GM04504 (cell line): Measurements from ENCODE around the gene SCTR.

Source experiments
- DNase-seq: peaks from one replicate; pipeline ENCODE4 v3.0.0-alpha.2; 2012; ENCODE audit warnings: low read depth

Gene SCTR

GRCh38 chr2:119429225-119429981, 94.9 kb downstream of the SCTR start:
- DNase-seq = no peak

- no peak for DNase-seq
These were observed 95.6 kb downstream of the SCTR start for GRCh38 chr2:119428488-119429224.

GRCh38 chr2:119427756-119428155, 96.5 kb downstream of the SCTR start:
- DNase-seq = no peak

DNA sequence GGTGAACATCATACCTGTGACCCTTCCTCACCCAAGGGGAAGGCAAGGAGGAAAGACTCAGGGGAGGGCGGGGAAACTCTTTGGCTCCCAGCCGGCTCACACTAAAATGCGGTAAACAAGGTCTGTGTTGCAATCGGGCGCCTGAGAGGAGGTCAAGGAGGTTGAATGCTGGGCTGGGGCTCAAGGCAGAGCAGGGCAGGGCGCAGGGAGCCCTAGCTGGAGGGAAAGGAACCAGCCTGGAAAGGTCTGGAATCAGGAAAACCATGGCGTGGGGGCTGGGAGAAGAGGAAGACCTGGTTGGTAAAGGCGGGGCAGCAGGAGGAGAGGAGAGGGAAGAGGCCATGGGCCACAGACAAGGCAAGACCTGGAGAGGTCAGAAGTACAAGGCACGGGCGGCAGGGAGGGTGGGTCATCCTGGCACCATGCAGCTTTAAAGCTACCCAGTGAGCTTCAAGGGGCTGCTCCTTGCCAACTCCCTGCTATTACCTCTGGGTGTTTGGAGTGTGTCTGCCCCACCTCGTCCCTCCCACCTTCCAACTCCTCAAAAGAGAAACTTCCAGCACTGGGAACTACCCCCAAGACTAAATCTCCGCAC, 97.4 kb downstream of the SCTR start:
- DNase-seq = no peak

DNA sequence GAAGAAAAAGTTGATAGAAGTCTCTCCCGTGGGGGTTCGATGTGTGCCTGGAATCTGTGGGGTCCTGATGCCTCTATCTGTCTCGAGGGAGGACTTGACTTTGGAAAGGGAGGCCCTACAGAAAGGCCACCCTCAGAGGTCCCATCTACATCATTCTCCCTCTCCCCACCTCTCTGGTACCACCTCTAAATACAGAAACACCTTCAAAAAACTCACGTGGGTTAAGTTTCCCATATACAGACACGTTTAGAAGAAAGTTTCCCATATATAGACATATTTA, 97.9 kb downstream of the SCTR start:
- no peak for DNase-seq

DNA sequence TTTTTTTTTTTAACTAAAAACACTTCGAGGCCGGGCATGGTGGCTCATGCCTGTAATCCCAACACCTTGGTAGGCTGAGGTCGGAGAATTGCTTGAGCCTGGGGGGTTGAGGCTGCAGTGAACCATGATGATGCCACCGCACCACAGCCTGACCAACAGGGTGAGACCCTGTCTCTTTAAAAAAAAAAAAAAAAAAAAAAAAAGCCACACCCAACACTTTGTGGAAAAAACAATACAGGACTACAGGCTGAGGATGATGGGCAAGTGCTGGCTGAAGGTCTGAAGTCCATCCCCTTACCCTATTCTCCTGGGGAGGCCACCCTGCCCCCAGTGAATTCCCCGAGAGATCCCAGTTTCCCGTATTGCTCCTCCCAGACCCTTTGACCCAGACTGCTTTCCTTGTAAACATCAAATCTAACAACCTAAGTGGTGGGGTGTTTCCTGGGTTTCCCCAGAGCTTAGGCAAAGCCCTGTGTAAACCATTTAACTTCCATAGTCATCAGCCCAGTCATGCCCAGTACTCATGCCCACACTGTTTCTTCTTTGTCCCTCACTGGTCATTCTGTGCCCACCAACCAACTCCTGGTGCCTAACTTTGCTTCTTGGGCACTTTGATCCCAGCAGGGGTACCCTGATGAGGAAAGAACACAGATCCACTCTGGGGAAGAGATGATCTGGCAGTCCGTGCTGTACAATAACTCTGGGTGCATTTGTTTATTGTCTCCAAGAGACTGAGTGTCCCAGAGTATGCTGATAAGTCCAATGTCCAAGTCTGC, 98.5 kb downstream of the SCTR start:
- DNase-seq = no peak

DNA sequence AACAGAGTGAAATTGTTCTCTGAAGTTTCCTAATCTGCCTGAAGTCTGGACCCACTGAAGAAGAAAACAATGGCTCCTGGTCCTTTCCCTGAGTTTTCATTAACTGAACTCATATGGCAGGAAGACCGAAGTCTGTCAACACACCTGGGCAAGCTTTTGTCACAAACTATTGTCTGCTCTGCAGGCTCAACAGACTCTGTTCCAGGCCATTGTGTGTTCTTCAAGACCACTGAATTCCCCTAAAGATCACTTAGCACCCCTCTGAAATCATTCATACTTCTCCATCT, 99.2 kb downstream of the SCTR start:
- no peak for DNase-seq

DNA sequence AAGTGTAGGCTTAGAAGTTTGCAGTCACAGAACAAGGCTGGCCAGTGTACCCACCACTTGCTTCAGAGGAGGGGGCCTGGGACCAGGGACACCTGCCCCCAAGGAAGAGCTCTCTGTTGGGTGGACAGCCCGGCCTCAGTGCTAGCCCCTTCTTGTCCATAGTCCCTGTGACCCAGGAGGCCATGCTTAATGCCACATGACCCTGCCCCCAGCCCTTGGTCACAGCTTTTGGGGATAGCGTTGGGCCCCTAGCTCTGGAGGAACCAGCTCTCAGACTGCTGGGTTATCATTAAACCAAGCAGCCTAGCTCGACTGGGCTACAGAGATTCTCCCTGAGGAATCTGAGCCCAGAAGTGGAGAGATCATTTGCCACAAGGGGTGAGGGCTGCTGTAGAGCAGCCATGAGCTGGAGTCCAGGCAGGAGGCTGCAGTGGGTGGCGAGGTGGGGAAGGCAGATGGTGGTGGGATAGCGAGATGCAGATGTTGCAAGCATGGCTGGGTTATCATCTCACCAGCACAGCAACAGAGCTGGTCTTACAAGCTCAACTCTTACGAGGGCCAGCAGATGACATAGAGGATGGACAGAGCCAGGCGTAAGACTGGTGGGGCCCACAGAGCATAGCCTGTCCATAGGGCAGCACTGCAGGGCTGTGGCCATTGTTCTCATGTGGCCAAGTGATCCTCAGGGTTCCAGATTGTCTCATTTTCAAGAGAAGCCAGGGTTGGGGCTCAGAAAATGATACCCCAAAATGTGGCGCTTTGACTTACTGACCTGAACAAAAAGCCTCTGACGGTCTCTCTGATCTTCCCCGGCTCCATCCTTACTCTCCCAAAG, 99.8 kb downstream of the SCTR start:
- DNase-seq = no peak

DNA sequence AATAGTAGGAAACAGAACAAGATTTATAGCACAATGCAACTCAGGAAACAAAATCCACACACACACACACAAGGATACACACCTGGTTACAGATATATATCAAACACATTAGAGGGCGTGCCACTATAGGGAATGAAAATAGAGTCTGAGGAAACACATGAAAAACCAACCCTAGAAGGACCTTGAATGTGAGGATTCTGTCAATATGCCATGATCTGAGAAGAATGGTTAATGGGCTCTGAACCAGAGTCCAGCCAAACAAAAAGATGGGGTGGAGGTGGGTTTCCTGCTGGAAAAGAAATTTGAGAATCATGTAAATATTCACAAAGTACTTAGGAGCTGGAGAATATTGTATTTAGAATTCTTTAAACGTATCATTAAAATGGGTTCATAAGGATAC, 100.5 kb downstream of the SCTR start:
- DNase-seq = no peak

DNA sequence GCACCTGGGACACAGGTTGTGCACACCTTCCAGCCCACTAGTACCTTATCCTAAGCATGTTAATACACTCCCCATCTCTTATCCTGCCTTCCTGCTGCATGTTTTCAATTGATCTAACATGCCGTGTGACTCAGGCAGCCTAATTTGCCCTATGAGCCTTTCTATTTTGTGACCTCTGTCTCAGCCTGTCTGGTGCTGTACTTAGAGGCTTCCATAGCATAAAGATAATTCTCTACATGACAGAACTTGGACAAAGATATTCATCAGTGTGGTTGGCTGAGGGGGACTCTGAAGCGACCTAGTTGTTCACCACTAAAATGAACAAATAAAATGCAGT, 101.2 kb downstream of the SCTR start:
- DNase-seq = no peak

- DNase-seq = no peak
These were observed 101.7 kb downstream of the SCTR start for GRCh38 chr2:119422360-119423107.

DNA sequence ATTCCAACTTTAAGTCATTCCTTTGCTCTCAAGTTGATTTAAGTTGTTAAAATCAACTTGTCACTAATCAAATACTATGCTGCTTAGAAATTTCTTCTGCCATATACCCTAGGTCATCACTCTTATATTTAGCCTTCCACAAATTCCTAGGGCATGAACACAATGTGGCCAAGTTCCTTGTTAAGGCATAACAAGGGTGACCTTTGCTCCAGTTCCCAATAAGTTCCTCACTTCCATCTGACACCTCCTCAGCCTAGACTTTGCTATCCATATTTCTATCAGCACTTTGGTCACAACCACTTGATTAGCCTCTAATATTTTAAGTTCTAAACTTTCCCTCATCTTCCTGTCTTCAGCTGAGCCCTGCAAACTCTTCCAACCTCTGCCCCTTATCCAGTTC, 102.5 kb downstream of the SCTR start:
- no peak for DNase-seq

GRCh38 chr2:119421304-119421703, 103.0 kb downstream of the SCTR start:
- DNase-seq = no peak

GRCh38 chr2:119419803-119420508, 104.3 kb downstream of the SCTR start:
- DNase-seq = no peak

GRCh38 chr2:119419065-119419464, 105.2 kb downstream of the SCTR start:
- DNase-seq = no peak

DNA sequence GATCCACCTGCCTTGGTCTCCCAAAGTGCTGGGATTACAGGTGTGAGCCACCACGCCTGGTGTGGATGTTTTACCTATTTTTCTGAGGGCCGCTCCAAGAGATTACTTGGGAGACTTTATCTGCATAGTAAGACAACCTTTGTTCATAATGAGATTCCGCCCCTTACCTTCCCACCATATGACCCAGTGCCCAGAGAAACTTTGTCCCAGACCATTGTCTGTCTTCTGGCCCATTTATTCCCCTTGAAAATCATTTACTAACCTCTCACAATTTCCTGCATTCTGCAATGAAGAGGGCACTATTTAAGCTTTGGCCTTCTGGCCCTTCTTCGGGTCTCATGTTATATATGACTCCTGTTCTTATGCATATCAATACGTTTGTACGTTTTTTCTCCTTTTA, 106.4 kb downstream of the SCTR start:
- DNase-seq = no peak

GRCh38 chr2:119416299-119416923, 107.9 kb downstream of the SCTR start:
- DNase-seq = no peak

GRCh38 chr2:119415630-119416029, 108.7 kb downstream of the SCTR start:
- DNase-seq = no peak

DNA sequence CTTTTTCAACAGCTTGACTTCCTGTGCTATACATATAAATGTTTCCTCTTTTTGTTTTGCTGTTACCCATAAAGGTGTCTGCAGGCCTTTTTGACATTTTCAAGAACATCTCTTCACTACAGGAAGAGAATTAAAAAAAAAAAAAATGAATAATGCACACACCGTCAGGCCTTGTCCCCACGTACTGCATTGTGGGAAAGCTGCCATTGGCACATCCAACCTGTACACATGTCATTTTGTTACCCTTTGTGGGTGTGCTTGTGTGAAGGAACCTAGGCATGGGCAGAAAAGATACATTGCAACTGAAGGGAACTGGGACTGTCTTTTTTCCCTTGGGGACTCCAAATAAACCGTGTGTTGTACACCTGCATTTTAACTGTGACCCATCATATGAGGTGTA, 109.4 kb downstream of the SCTR start:
- DNase-seq = no peak

GRCh38 chr2:119409506-119409905, 114.8 kb downstream of the SCTR start:
- DNase-seq = no peak
